NCI-H510A (cell line): ENCODE results near the gene NEDD9.

ENCODE experiments used
- DNase-seq: peaks from one replicate; lab custom pipeline; 2025; lab: John Stamatoyannopoulos, UW

Gene NEDD9

GRCh38 chr6:11232193-11232769 is at the start of gene NEDD9:
TSS of gene NEDD9 (minus strand) at chr6:11232668. CDS start at chr6:11232515, 153 bp downstream.
- DNase-seq: peak; percentile 42

- no peak for DNase-seq
Observed at GRCh38 chr6:11282245-11282644, 49.8 kb upstream of the NEDD9 start.

- DNase-seq: no peak
Observed at GRCh38 chr6:11280394-11280793, 47.9 kb upstream of the NEDD9 start.

- DNase-seq: no peak
Observed at GRCh38 chr6:11279284-11279689, 46.8 kb upstream of the NEDD9 start.

- DNase-seq: no peak
Observed at GRCh38 chr6:11278207-11278559, 45.7 kb upstream of the NEDD9 start.

GRCh38 chr6:11277275-11278206 is 45.1 kb upstream of the NEDD9 start:
- DNase-seq: no peak

- DNase-seq: no peak
Observed at GRCh38 chr6:11276911-11277274, 44.4 kb upstream of the NEDD9 start.

- no peak for DNase-seq
Observed at GRCh38 chr6:11276228-11276627, 43.8 kb upstream of the NEDD9 start.

- no peak for DNase-seq
Observed at GRCh38 chr6:11275598-11275997, 43.1 kb upstream of the NEDD9 start.

GRCh38 chr6:11273406-11274065 is 41.1 kb upstream of the NEDD9 start:
- no peak for DNase-seq

GRCh38 chr6:11272491-11273192 is 40.2 kb upstream of the NEDD9 start:
- DNase-seq: no peak

GRCh38 chr6:11271228-11272020 is 39.0 kb upstream of the NEDD9 start:
- DNase-seq: no peak

GRCh38 chr6:11270030-11271027 is 37.9 kb upstream of the NEDD9 start:
- DNase-seq: no peak

GRCh38 chr6:11268978-11269377 is 36.5 kb upstream of the NEDD9 start:
- DNase-seq: no peak

- DNase-seq: no peak
Observed at GRCh38 chr6:11266926-11267325, 34.5 kb upstream of the NEDD9 start.

- DNase-seq: no peak
Observed at GRCh38 chr6:11265932-11266331, 33.5 kb upstream of the NEDD9 start.

- no peak for DNase-seq
Observed at GRCh38 chr6:11264100-11264499, 31.6 kb upstream of the NEDD9 start.

- DNase-seq: no peak
Observed at GRCh38 chr6:11263291-11263775, 30.9 kb upstream of the NEDD9 start.

- no peak for DNase-seq
Observed at GRCh38 chr6:11262242-11262641, 29.8 kb upstream of the NEDD9 start.
